HG02870 (cell line): ENCODE data around the gene TPD52L2.
"Not testable (repeated sequence)": the region's sequence is repeated elsewhere in the genome, so short reads cannot be mapped to it uniquely, and the experiment has no call there.

Source experiments
- ATAC-seq: cut with Tn5 transposase; IDR thresholded peaks from one replicate; pipeline ENCODE4 v1.9.1; 2021; ENCODE audit warnings: mild to moderate bottlenecking, moderate library complexity; ENCODE audit not compliant: unreplicated experiment

Gene TPD52L2

DNA sequence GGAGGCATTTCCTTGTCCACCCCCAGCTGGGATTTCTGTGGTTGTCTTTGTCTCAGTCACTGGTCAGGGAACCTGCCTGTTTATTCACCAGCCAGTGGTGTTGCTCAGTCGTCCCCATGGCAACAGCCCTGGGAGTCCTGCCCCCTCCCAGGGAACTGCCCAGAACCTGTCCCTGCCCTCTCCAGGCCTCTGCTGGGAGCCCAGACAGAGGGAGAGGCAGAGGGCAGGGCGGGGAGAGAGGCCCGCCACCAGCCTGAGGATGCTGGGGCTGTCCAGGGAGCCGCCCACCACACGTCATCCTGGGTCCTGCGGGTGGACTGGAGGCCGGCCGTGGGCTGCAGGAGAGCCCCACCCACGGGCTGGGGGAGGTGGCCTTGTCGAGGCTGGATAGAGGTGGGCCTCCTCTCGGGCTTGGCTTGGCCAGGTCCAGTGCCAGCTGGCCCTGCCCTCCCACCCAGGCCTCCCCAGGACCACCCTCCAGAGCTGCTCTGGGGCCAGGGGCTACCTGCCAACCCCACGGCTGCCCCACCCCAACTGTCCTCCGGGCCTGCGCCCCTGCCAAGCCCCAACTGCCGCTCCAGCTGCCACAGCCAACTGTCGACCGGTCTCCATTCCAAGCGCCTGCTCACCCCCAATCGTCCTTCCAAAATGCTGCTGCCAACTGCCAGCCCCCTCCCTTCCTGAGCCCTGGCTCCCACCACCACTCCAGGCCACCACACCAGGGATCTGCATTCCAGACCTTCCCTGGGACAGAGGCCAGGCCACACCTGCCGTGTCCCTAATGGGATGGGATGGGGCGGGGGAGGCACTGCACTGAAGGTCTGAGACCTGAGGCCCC lies 29.8 kb upstream of the TPD52L2 start:
- no peak for ATAC-seq

GRCh38 chr20:63836458-63837344 lies 28.4 kb upstream of the TPD52L2 start:
- no peak for ATAC-seq

DNA sequence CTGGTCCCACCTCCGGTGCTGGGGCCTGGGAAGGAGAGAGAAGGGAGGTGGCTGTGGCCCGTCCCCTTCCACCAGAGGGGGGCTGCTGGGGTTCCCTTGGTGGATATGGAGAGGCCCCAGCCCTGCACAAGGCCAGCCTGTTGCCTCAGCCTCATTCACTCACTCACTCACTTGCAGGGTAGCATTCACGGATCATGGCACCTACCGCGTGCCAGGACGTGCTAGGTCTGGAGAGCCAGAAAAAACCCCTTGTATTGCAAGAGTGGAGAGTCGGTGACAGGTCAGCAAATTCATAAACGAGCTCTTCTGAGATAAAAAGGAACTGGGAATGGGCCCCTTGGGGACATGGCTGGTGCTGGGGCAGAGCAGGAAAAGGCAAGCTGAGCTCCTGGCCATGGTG lies 27.6 kb upstream of the TPD52L2 start:
- ATAC-seq = no peak

- no peak for ATAC-seq
These were observed 25.4 kb upstream of the TPD52L2 start for GRCh38 chr20:63839620-63840019.

DNA sequence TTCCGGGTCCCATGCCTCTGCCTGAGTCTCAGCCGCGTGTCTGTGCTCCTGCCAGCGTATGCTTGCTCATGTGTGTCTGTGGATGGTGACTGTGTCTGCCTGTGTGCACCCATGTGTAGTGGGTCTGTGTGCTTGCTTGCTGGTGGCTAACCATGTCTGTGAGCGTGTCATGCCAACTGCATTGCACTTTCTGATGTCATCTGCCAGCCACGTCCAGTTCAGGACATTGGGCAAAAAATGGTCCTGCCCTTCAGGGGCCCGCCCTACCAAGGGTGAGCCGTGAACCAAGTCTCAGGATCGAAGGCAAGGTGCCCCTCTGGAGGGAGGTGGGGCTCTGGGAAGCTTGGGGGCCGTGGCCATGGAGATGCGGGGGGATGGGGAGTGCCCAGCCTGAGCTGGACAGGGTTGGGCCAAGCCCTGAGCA lies 24.7 kb upstream of the TPD52L2 start:
- no peak for ATAC-seq

DNA sequence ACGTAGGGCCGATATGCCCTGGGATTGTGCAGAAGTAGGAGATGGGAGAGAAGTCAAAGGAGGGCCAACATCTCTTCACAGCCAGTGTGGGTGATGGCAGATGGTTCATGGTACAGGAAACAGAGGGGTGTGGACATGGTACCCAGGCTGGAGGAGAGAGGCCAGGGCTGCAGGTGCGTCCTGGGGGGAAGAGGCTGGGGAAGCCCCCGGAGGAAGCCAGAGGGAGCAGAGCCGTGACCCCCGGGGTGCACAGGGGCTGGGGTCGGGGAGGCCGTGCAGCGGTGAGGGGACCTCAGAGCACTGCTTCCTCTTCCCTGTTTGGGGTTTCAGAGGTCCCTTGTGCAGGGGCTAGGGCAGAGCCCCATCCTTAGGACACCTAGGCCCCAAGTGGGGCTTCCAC lies 22.8 kb upstream of the TPD52L2 start:
- ATAC-seq = no peak

DNA sequence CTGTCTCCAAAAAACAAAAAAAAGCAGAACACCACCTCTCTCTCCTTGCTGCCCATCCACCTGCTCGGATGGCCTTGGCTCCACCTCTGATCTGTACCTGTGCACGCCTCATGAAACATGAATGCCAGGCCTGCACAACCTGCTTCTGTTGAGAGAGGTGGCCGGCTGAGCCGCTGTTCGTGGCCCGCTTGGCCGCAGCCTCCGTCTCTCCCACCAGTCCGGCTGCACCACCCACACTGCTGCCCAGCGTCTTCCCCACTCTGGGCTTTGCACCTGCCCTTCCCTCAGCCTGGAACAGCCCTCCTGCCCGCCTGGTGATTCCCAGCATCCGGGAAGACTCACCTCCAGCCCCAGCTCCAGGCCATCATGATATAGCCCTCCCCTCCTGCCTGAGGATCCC lies 21.8 kb upstream of the TPD52L2 start:
- ATAC-seq = no peak

DNA sequence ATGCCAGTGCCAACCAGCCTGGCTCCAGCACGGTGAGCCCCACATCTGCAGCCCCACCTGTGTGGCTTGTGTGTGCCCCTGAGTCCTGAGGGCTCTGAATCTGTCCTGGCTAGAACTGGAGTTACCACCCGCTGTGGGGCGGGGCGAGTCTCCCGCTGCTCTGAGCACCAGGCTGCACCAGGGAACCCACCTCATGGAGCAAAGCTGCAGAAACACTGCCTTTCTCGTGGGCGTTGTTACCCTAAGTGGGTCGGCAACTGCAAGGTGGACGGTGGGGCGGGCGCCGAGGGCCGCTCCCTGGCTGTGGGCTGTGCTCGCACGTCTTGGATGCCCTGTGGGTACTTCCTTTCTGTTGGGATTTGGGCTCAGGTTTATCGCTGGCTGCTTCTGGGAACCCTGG lies 21.3 kb upstream of the TPD52L2 start:
- no peak for ATAC-seq

DNA sequence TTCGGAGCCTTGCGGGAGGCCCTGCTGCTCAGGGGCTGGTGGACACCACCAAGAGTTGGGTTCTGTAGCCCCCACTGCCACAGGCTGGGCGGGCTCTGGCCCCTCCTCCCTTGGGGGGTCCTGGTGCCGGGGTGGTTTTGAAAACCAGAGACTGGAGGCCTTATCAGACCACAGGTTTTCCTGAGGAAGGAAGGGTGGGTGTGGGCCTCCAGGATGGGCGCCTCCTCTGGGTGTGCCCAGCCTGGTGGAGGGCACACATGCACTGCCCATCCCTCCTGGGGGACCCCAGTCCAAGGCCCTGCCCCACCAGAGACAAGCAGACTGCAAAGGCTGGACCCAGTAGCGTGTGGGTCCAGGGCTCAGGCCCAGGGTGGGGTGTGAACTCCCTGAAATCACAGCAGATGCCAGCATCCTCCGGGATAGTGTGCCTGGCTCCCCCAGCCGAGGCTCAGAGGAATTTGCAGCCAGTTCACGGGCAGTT lies 20.5 kb upstream of the TPD52L2 start:
- no peak for ATAC-seq

DNA sequence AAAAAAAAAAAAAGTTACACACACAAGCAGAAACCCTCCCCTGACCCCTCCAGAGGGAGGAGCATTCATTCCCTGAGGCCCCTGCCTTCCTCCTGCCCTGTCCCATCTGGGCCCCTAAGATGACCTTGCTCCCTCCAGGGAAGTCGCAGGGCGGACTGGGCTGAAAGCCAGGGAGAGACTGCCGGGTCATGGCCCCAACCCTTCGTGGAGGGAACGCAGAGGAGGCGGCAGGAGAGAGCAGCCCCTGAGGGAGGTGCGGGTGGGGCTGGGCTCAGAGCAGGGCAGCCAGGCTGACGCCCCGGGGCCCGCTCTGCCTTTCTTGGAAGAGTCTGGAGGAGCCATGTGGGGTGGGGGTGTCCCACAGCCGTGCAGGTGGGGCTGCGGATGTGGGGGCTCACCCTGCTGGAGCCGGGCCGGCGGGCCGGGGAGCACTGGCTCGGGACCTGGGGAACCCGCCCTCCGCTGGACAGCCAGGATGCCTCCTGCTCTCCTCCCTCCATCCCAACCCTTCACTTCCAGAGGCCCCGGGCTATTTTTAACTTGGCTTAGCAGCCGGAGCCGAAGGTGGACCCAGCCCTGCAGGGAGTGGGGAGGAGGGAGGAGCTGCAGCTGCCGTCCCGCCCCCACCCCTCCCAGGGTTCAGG lies 18.8 kb upstream of the TPD52L2 start:
- ATAC-seq = no peak

DNA sequence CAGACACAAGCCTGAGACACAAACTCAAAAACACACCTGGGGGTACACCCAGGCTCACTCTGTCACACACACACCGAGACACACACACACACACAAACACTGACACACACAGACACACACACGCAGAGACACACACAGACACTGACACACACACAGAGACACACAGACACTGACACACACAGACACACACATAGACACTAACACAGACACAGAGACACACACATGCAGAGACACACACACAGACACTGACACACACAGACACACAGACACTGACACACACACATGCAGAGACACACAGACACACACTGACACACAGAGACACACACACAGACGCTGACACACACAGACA lies 18.2 kb upstream of the TPD52L2 start:
- no peak for ATAC-seq

GRCh38 chr20:63847237-63848002 lies 17.6 kb upstream of the TPD52L2 start:
- no peak for ATAC-seq

DNA sequence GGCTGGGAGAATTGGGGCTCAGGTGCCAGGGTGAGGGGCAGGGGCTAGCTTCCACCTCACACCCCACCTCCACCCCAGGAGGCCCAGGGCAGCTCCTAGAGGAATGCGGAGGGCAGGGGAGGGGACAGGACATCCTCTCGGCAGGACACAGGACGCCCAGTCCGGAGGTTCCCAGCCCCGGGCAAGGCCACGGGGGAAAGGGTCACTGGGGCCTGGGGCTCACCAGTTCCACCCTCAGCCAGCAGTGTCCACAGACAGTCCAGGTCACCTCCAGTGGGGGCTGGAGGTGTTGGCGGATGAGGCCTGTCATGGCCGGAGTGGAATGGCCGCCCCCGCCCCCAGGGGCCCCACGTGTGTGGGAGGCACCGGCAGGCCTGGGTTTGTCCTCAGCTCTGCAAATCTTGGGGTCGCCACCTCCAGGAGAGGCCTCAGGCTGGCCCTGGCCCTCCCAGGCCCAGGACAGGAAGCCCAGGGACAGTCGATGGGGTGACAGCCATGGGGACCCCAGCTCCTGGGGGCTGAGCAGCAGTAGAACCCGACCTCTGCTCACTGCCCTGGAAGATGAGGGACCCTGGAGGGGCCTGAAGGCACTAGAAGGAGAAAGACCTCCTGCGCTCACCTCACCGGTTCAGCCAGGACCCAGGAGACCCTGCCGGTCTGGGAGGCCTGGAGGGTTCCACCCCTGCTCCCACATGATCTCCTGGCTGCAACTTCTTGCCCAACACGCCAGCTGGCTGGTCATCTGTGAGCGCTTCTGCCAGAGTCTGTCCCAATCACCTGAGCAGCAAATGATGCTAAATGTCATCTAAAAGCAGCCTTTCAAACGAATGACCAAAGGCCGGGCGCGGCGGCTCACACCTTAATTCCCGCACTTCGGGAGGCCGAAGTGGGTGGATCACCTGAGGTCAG lies 16.8 kb upstream of the TPD52L2 start:
- no peak for ATAC-seq

DNA sequence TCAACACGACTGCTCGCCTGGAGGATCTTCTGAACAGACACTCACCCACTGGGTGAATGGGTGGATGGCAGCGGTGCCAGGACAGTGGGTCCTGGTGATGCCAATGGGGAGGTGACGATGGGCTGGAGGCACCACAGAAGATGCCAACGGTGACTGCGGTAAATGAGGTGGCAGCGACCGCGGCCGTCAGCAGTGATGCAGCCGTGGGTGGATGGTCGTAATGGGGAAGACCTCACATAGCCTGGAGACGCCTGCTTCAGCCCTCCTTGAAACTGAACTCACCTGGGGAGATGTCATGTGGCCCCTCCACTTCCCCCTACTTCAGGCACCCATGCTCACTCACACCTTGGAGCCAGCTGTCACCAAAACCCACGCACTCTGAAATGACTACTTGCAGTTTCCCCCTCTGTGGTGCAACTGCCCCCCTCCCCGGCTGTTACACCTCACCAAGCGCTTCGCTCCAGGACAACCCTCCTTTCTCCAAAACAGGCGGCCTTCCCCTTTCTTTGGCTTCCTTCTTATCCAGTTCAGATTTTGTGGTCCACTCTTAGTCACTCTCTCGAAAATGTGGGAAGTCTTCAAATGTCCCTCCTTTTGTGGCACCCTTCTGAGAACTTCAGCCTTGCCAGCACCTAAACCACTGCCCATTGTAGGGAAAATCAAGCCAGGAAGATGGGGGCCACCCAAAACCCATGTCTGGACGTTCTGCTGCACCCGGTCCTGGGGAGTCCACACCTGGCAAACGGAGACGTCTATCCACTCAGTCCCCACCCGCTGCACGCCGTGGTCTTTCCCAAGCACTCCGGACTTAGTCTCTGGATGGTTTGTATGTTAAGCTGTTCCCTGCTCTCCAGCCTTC lies 14.2 kb upstream of the TPD52L2 start:
- peak; percentile 72 for ATAC-seq

GRCh38 chr20:63851548-63851943 lies 13.5 kb upstream of the TPD52L2 start:
- not testable (repeated sequence) for ATAC-seq

GRCh38 chr20:63853733-63854068 lies 11.4 kb upstream of the TPD52L2 start:
- not testable (repeated sequence) for ATAC-seq

DNA sequence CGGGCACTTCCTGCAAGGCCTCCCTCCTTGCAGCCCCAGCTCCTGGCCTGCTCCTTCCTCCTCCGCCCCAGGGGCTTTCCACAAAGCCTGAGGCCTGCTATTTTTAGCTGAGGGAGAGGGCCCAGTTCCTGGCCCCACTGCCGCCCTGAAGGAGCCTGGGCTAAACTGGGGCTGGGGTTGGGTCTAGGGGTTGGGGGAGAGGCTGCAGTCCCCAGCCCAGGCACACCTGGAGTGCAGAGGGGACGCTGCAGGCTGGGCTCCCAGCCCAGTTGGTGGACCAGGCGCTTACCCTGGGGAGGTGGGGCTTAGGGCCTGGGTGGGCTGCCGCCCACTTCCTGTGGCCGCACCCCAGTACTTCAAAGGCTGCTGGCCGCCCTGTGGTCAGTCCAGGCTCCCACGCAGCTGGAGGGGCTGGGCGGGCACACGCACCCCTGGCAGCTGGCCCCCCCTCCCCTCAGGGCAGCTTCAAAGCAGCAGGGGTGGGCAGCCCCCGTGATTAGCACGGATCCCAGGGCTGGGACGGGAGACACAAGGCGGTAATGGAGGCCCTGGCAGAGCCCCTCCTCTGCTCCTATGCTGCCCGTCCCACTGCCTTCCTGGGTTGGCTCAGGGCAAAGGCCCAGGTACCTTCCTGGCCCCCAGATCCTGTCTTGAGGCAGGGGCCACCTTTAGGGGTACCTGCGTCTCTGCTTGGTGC lies 10.9 kb upstream of the TPD52L2 start:
- no peak for ATAC-seq

- ATAC-seq = no peak
These were observed 10.2 kb upstream of the TPD52L2 start for GRCh38 chr20:63854766-63855362.
